GM19452 (cell line): ENCODE measurements around the gene RNF150.

Experiments
- ATAC-seq: cut with Tn5 transposase; IDR thresholded peaks from one replicate; pipeline ENCODE4 v1.9.1; 2021; ENCODE audit not compliant: unreplicated experiment

The RNF150 gene

DNA sequence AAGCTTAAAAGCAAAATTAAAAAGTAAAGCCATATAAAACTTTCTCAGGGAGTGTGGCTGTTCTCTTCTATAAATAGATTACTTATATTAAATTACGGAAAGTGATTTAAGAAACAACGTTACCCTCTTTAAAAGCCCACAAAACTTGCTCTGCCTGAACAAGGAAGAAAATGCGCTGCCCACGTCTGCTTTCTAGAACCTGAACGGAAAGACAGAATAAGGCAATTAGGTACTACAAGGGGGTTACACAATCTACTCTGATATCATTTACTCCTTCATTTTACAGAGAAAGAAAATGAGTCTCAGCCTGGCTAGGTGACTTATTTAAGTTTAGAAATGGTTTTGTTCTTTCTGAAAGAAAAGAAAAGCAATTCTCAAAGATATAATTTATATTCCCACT is 147.2 kb downstream of the RNF150 start:
- ATAC-seq: no peak

- ATAC-seq: no peak
These were observed 150.5 kb downstream of the RNF150 start for GRCh38 chr4:140982613-140983340.

DNA sequence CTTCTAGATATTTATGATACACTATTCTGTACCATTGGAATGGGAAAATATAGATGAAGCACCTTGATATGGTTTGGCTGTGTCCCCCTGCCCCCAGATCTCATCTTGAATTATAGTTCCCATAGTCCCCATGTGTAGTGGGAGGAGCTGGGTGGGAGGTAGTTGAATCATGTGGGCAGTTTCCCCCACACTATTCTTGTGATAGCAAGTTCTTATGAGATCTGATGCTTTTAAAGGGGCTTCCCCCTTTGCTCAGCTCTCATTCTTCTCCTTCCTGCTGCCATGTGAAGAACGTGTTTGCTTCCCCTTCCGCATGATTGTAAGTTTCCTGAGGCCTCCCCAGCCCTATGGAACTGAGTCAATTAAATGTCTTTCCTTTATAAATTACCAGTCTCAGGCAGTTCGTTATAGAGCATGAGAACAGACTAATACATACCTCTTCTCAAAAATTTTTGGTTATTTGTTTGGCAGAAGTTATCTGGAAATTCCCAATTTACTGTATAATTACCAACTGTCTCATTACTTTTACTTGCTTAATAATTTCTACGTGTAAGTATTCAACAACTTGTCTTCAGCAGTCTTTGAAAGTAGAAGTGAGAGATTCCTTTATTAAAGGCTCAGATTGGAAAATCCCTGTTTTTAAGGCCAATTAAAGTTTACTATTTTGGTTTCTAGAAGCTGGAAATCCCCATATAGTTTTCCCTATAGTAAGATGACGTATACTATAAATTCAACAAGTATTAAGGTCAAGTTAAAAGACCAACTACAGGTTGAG is 152.7 kb downstream of the RNF150 start:
- ATAC-seq: no peak

- ATAC-seq: no peak
These were observed 156.5 kb downstream of the RNF150 start for GRCh38 chr4:140976768-140977167.

GRCh38 chr4:140971077-140971792 is 162.0 kb downstream of the RNF150 start:
- ATAC-seq: no peak

- ATAC-seq: no peak
These were observed 164.0 kb downstream of the RNF150 start for GRCh38 chr4:140969296-140969695.

DNA sequence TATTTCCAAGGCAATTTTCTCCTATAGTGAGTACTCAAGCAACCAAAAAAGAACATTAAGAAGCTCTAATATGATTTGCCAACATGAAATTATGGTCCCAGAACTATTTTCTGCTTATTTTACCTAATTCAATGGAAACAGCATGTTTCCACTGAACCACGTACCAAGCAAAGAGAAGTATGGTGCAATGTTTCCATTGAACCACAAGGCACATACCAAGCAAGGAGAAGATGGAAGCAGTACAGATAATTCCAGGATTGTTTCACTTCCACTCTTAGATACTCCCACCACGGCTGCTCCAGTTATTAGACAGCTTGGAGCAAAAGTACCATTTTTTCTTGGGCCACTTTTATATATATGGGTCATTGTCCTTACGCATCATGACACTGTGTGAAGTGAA is 164.9 kb downstream of the RNF150 start:
- ATAC-seq: no peak

DNA sequence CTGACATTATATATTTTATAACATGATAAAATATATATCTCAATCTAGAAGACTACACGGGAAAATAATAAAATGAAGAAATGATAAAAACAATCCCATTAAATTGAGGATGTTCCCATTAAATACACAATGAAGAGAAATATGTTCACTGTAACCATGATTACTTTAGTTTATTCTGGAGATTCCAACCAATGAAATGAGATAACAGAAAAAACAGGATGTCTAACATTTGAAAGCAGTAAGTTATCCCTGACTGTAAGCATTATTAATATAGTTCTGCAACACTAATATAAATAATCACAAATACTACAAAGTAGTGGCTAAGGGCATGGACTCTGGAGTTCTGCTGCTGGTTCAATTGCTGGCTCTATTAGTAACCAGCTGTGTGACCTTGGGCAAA is 169.4 kb downstream of the RNF150 start:
- ATAC-seq: no peak

GRCh38 chr4:140955641-140956040 is 177.6 kb downstream of the RNF150 start:
- ATAC-seq: no peak

DNA sequence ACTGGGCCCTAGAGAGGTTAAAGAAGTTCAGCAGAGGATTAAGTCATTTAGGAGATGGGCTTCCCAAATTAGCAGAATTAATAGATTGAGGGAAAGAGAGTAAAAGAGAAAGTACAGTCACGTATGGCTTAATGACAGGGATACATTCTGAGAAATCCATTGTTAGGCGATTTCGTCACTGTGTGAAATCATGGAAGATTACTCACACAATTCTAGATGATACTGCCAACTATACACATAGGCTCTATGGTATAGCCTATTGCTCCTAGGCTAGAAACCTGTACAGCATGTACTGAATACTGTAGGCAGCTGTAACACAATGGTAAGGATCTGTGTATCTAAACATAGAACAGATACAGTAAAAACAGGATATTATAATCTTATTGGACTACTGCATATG is 180.6 kb downstream of the RNF150 start:
- no peak for ATAC-seq

DNA sequence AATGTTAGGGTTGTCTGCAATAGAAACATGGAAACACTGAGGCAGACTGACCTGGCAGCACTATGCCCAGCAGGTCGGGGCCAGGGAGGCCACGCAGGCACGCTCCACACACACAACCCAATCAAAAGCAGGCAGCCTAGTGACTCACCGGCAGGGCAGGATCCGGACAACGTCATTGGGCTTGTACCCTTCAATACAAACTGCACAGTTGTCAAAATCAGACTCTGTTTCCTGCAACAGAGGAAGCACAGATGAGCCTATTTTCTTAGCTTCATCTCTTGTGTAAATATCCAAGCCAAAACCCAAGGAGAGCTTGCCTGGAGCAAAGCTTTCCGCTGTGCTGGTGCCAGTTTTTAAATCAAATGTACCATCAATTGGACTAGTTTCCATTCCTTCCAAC is 185.8 kb downstream of the RNF150 start:
- ATAC-seq: no peak

GRCh38 chr4:140945106-140945505 is 188.2 kb downstream of the RNF150 start:
- no peak for ATAC-seq

DNA sequence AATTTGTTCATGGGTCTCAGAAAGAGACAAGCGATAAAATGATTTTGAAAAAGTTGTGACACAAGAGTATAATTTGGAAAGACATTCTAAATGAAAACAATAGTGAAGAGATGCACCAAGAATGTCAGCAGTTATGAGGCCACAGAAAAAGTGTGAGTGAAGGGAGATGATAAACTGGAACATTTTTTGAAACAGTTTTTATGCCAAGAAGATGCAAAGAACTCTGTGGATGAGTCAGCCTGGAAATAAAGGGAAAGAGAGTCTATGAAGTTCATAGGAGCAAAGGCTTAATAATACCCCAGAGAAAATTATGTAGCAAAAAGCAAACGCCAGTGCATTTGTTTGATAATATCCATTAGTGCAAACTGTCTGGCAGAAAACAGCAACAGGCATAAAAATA is 188.7 kb downstream of the RNF150 start:
- no peak for ATAC-seq

DNA sequence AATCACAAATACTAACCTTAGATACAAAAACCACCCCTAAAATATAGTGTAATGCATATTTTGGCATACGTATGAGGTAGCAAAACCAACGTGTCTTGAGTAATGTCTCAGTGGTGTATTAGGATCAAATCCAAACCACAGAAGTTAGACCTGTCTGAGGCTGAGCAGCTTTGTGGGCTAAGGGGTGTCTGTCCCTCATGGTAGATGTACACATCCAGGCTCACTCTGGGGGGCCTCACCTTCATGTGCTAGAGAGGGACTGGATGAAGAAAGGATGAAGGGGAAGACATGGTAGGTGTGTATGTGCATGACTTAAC is 189.1 kb downstream of the RNF150 start:
- ATAC-seq: no peak

GRCh38 chr4:140943486-140944198 is 189.6 kb downstream of the RNF150 start:
- no peak for ATAC-seq

DNA sequence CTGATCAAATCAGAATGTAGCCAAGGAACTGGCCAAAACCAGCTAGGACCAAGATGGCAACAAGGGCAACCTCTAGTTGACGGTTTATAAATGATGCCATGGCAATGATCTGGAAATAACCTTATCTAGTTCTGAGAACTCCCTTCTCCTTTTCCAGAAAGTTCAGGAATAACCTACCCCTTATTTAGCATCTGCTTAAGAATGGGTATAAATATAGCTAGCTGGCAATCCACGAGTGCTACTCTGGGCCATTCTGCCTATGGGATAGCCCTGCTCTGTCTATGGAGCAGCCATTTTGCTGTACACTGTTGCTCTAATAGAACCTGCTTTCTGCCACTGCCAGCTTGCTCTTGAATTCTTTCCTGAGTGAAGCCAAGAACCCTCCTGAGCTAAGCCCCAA is 192.7 kb downstream of the RNF150 start:
- no peak for ATAC-seq

DNA sequence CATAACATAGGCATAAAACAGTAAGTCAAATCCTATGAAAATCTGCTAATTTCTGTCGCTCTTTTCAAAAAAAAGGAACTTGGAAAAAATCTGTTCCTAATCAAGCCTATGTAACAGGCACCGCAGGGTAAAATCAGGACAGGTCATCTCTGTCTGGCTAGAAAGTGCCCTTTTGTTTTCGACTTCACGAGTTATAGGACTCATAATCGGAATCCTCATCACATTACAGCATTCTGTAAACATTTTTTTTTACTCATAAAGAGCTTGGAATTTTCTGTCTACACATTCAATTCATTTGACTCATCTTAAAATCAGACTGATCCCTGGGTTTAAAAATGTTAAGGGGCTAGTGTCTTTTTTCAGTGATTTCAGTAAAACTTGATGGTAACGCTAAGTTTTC is 195.4 kb downstream of the RNF150 start:
- ATAC-seq: no peak

DNA sequence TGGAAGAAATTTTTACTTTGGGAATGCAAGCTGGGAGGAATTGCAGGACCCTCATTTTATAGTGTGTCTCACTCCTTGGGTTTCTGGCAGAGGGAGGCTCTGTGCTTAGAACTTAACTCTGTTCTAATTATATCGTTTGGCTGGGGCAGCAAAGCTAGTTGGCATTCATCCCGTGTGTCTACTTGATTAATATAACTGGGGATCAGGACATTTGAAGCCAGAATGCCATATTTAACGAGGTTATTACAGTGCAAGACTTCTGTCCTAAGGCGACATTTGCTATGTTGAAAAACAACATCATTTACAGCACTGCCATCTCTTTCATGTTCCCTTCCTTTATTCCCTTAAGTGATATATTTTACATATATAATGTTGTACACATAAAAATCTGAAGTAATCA is 198.0 kb downstream of the RNF150 start:
- ATAC-seq: no peak

DNA sequence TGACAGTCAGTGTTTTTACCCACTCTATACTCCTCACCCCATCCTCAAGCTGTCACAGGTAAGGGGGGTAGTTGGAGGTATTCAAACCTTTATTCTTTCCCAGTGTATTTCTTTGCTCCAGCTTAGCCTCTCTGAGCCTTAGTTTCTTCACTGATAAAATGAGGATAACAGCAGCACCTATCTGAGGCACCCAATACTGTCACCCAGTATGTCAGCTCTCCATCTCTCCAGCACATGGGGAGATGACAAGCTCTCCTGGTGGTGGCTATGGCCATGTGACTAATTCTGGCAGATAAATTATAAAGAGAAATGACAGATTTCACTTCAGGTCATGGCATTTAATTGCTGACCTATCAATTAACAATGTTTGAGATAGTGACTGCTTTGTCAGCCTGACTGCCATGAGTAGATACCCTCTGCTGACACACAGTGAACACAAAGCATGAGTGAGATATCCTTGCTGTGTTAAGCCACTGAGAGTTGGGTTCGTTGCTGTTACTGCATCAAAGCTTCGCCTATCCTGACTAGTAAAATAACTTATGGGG is 200.7 kb downstream of the RNF150 start:
- no peak for ATAC-seq

DNA sequence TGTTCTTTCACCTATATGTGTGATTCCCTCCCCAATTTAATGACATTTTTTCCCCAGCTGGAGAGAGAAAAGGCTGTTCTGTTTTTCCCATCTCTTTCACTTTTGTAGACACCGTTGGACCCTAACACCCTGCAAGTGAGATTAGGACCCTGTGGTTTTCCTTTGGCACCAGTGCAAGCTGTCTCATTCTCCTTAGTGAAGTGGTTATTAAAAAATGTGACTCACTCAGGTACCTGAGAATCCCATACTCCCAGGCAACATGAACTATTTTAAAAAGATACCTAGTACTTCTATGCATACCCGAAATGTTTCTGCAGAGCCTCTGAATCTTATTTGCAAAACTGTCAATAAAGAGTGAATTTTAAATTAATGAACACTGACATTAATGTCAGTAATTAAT is 201.4 kb downstream of the RNF150 start:
- no peak for ATAC-seq

DNA sequence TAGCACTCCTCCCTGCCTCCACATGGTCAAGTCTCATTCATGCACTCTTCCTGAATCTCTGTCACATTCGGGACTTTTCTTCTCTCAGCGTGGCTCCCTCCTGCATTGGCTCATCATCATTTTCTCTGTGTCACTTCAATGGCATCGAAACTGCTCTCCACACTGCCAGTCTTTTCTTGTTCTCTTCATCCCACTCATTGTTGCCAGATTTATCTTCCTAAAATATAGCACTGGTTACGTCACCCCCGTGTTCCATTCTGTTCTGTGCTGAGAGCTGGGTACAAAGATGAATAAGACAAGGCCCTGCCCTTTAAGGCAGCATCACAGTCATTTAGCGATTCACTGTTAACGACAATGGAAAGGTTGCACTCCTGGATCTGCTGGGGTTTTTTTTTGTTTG is 202.7 kb downstream of the RNF150 start:
- ATAC-seq: no peak
